Osteocyte (in vitro differentiated cells): ENCODE data around the gene BSDC1. TPM values are rescaled to one million over a fixed set of nuclear protein-coding genes. Genes with fewer than 3 reads are reported as not detected.

ENCODE experiments used
- DNase-seq: peaks from one replicate; pipeline ENCODE4 v3.0.0; 2021; ENCODE audit warnings: mixed read lengths; ENCODE audit not compliant: unreplicated experiment; ENCODE audit errors: extremely low spot score
- H3K27ac Mint-ChIP-seq: one replicate; pipeline ENCODE4 v1.8.0; 2021; ENCODE audit warnings: mild to moderate bottlenecking, mixed read lengths; ENCODE audit not compliant: unreplicated experiment
- H3K27me3 Mint-ChIP-seq: one replicate; pipeline ENCODE4 v1.8.0; 2021; ENCODE audit warnings: mixed read lengths; ENCODE audit not compliant: unreplicated experiment
- H3K36me3 Mint-ChIP-seq: one replicate; pipeline ENCODE4 v1.8.0; 2021; ENCODE audit warnings: mixed read lengths; ENCODE audit not compliant: unreplicated experiment
- H3K4me1 Mint-ChIP-seq: one replicate; pipeline ENCODE4 v1.8.0; 2021; ENCODE audit warnings: mixed read lengths; ENCODE audit not compliant: unreplicated experiment
- H3K4me3 Mint-ChIP-seq: one replicate; pipeline ENCODE4 v1.8.0; 2021; ENCODE audit warnings: mild to moderate bottlenecking, moderate library complexity, mixed read lengths; ENCODE audit not compliant: unreplicated experiment
- H3K9me3 Mint-ChIP-seq: one replicate; pipeline ENCODE4 v1.8.0; 2021; ENCODE audit warnings: mixed read lengths; ENCODE audit not compliant: unreplicated experiment
- CTCF ChIP-seq: fragments of 200-600 bp; sonication (generic); IDR thresholded peaks from 2 replicates; pipeline ENCODE4 v1.5.0; 2021; ENCODE audit warnings: antibody characterized with exemption, mild to moderate bottlenecking, moderate library complexity
- total RNA-seq: library from RNA; stranded (reverse); gene quantifications from 2 replicates; pipeline ENCODE4 v1.2.1, GENCODE V29; 2021

The BSDC1 gene
- total RNA-seq, 1 donor from 2014 or later: 77.4 TPM

- H3K27ac Mint-ChIP-seq: no peak overlapping the region
- H3K4me1 Mint-ChIP-seq: peaks cover 25% of the 10 kb centered on the region
- H3K4me3 Mint-ChIP-seq: no peak overlapping the region
- no peaks in the 10 kb centered on the region for H3K27me3 Mint-ChIP-seq
- no peaks in the 10 kb centered on the region for H3K9me3 Mint-ChIP-seq
- H3K36me3 Mint-ChIP-seq: no peaks in the 10 kb centered on the region
- no peak for TF ChIP-seq CTCF
- no peak for DNase-seq
These were observed 47.6 kb downstream of the BSDC1 start for GRCh38 chr1:32346532-32347157.

- no peaks in the 10 kb centered on the region for H3K9me3 Mint-ChIP-seq
- DNase-seq: no peak
- H3K36me3 Mint-ChIP-seq: no peaks in the 10 kb centered on the region
- peaks cover 17% of the 10 kb centered on the region for H3K4me1 Mint-ChIP-seq
- H3K27me3 Mint-ChIP-seq: no peaks in the 10 kb centered on the region
- no peak overlapping the region for H3K27ac Mint-ChIP-seq
- TF ChIP-seq CTCF: no peak
- no peak overlapping the region for H3K4me3 Mint-ChIP-seq
These were observed 48.9 kb downstream of the BSDC1 start for GRCh38 chr1:32345289-32345827.

GRCh38 chr1:32342704-32343103 is 51.5 kb downstream of the BSDC1 start:
- no peak for DNase-seq
- Mint-ChIP-seq H3K4me1 (peaks cover 2% of the 10 kb centered on the region), H3K4me3 (no peak overlapping the region), H3K27me3 (no peaks in the 10 kb centered on the region), H3K36me3 (no peaks in the 10 kb centered on the region), H3K9me3 (no peaks in the 10 kb centered on the region), H3K27ac (no peak overlapping the region)
- TF ChIP-seq CTCF: no peak

GRCh38 chr1:32341971-32342370 is 52.3 kb downstream of the BSDC1 start:
- no peaks in the 10 kb centered on the region for H3K36me3 Mint-ChIP-seq
- H3K4me1 Mint-ChIP-seq: peaks cover 10% of the 10 kb centered on the region
- no peak for DNase-seq
- no peak overlapping the region for H3K27ac Mint-ChIP-seq
- no peaks in the 10 kb centered on the region for H3K27me3 Mint-ChIP-seq
- no peak for TF ChIP-seq CTCF
- H3K4me3 Mint-ChIP-seq: no peak overlapping the region
- no peaks in the 10 kb centered on the region for H3K9me3 Mint-ChIP-seq

GRCh38 chr1:32341186-32341757 is 53.0 kb downstream of the BSDC1 start:
- no peak overlapping the region for H3K4me3 Mint-ChIP-seq
- no peak overlapping the region for H3K27ac Mint-ChIP-seq
- no peak for TF ChIP-seq CTCF

More at GRCh38 chr1:32341186-32341757, 53.0 kb downstream of the BSDC1 start:
- H3K36me3 Mint-ChIP-seq: no peaks in the 10 kb centered on the region
- H3K27me3 Mint-ChIP-seq: no peaks in the 10 kb centered on the region
- H3K9me3 Mint-ChIP-seq: no peaks in the 10 kb centered on the region
- DNase-seq: no peak
- peaks cover 13% of the 10 kb centered on the region for H3K4me1 Mint-ChIP-seq
